ENCODE data around the gene CDK18. TPM values are rescaled to one million over a fixed set of nuclear protein-coding genes. Genes with fewer than 3 reads are reported as not detected.

CDK18 gene
- total and polyA plus RNA-seq, 2 experiments from 2014 or later = not detected

DNA sequence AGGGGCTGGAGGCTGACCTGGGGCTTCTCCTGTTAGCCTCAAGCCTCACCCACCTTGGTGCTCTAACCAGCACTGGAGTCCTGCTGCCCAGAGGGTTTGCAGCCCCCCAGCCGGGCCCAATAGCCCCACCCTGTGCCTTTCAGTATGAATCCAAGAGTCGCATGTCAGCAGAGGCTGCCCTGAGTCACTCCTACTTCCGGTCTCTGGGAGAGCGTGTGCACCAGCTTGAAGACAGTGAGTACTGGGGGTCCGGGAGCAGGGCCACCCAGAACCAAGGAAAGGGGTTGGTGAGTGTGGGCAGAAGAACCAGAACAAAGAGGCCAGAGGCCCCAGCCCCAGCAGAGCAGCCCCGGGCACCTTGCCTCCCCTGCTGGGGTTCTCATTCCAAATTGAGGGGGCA lies 25.6 kb downstream of the CDK18 start:
- TF ChIP-seq EZH2 (IDR thresholded peaks at IDR 0.05; ENCODE audit: insufficient read depth, poor library complexity, severe bottlenecking) (no peak), EZH2phosphoT487 (IDR thresholded peaks at IDR 0.05; ENCODE audit: insufficient read depth, low read depth) (no peak)
- Histone ChIP-seq H3K27me3 (replicated peaks; ENCODE audit: insufficient read depth) (peaks cover 3% of the 10 kb centered on the region; the same call in 1 of the 2 replicates), H3F3A (ENCODE audit: insufficient read depth) (no peaks in the 10 kb centered on the region), H3K4me3 (no peak overlapping the region), H3K36me3 (ENCODE audit: low read depth) (no peaks in the 10 kb centered on the region), H3K9me2 (ENCODE audit: insufficient read depth) (no peaks in the 10 kb centered on the region), H3K9ac (no peak overlapping the region), H3K9me3 (ENCODE audit: low read depth) (no peaks in the 10 kb centered on the region), H3K27ac (no peak overlapping the region), H3K4me1 (ENCODE audit: insufficient read depth) (no peaks in the 10 kb centered on the region), H4K20me1 (ENCODE audit: insufficient read depth) (no peaks in the 10 kb centered on the region), H3K79me2 (ENCODE audit: insufficient read depth) (no peaks in the 10 kb centered on the region), H3K4me2 (ENCODE audit: unreplicated experiment) (no peak overlapping the region), H2AFZ (no peak overlapping the region)
- DNase-seq = no peak
- WGBS, 2 experiments (ENCODE audit: low coverage in 1 of 2, low lambda C conversion rate in 2 of 2, missing lambda C conversion rate in 2 of 2) = 61 to 67% methylated on average over 6 of the region's 6 CpGs
- in situ Hi-C loops (cut with MboI) = no loop called here

DNA sequence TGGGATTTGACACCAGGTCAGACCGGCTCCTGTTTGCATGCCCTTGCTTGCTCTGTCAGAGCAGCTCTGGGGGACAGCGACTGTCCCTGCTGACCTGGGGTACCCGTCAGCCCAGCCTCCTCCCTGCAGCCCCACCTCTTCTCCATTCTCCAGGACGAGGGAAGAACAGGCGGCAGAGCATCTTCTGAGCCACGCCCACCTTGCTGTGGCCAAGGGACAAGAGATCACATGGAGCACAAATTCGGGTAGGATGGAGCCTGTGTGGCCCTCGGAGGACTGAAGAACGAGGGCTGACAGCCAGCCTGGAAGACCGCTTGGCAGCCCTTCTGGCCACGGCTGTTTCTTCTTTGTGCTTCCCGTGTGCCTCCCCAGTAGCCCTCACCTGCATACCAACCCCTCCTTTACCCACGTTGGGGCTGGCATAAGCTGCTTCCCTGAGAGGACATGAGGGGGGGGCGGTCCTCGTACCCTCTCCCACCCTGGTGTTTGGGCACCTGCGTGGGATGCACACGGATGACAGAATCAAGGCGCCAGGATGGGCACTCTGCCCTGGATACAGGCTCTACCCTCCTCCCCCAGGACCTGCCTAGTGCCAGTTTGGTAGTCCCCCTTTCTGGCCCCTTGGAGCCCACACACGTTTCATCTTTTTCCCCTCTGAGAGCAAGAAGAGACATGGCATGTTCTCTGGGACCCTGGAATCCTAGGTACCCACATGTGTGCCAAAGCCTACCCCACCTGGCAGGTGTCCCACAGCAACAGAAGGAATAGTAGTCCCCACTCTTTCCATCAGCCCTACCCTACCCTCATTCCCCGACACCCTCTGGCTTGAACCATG lies 26.9 kb downstream of the CDK18 start:
- H3K36me3 ChIP-seq (ENCODE audit: low read depth) = no peaks in the 10 kb centered on the region
- H3K4me3 ChIP-seq = no peak overlapping the region
- no peak overlapping the region for H3K27ac ChIP-seq
- H3K9me2 ChIP-seq (ENCODE audit: insufficient read depth) = no peaks in the 10 kb centered on the region
- H3F3A ChIP-seq (ENCODE audit: insufficient read depth) = no peaks in the 10 kb centered on the region
- H3K9ac ChIP-seq = no peak overlapping the region
- no peak for DNase-seq
- no peaks in the 10 kb centered on the region for H4K20me1 ChIP-seq (ENCODE audit: insufficient read depth)
- TF ChIP-seq EZH2phosphoT487 (IDR thresholded peaks at IDR 0.05; ENCODE audit: insufficient read depth, low read depth) = no peak
- no peak for TF ChIP-seq EZH2 (IDR thresholded peaks at IDR 0.05; ENCODE audit: insufficient read depth, poor library complexity, severe bottlenecking)
- H3K9me3 ChIP-seq (ENCODE audit: low read depth) = no peaks in the 10 kb centered on the region
- no peak overlapping the region for H3K4me2 ChIP-seq (ENCODE audit: unreplicated experiment)
- no peak overlapping the region for H2AFZ ChIP-seq
- in situ Hi-C loops (cut with MboI) = no loop called here
- no peaks in the 10 kb centered on the region for H3K79me2 ChIP-seq (ENCODE audit: insufficient read depth)
- H3K27me3 ChIP-seq (replicated peaks; ENCODE audit: insufficient read depth) = peaks cover 3% of the 10 kb centered on the region; the same call in 1 of the 2 replicates
- H3K4me1 ChIP-seq (ENCODE audit: insufficient read depth) = no peaks in the 10 kb centered on the region
- 60 to 61% methylated on average over 19 to 20 of the region's 20 CpGs for WGBS, 2 experiments (ENCODE audit: low coverage in 1 of 2, low lambda C conversion rate in 2 of 2, missing lambda C conversion rate in 2 of 2)

DNA sequence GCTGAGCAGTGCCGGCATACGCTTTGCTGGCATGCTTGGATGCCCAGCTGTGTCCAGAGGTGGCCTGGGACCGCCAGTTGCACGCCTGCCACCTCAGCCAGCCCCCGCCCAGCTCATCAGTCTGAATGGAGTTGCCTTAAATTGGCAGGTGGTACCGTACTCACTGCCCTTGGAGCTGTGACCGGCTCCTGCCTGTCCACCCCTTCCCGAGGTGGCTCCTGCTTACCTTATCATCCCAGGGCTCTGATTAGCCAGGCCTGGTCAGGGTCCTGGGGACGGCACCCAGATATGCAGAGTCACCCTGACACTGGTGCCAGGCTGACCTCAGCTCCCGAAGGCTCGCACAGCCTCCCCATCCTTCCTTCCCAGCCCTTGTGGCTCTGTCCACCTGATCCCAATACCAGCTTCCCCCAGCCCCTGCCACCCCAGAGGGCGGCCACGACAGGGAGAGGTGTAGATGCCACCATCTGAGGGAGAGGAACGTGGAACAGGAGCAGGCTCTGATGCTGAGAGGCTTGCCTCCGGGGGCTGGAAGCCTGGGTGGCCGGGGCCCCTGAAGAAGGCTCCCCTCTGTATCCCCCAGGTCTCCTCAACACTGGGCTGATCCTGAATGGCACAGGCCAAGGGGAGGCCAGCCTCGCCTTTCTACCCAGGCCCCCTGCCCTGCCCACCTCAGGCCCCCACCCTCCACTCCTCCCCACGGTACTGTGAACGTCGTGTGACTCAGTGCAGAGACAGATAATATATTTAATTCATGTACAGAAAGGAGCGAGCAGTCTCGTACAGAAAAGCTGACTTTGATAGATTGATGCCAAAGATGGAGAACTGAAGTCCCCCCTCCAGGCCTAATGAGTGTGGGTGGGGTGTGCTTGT lies 27.8 kb downstream of the CDK18 start:
- Histone ChIP-seq H3K36me3 (ENCODE audit: low read depth) (no peaks in the 10 kb centered on the region), H3K4me3 (no peak overlapping the region), H3K9me3 (ENCODE audit: low read depth) (no peaks in the 10 kb centered on the region), H3F3A (ENCODE audit: insufficient read depth) (peaks cover 2% of the 10 kb centered on the region; the same call in 1 of the 2 replicates), H3K9ac (no peak overlapping the region), H3K27me3 (replicated peaks; ENCODE audit: insufficient read depth) (peaks cover 3% of the 10 kb centered on the region; the same call in 1 of the 2 replicates), H2AFZ (no peak overlapping the region), H4K20me1 (ENCODE audit: insufficient read depth) (no peaks in the 10 kb centered on the region), H3K27ac (no peak overlapping the region), H3K4me1 (ENCODE audit: insufficient read depth) (peaks cover 2% of the 10 kb centered on the region), H3K4me2 (ENCODE audit: unreplicated experiment) (no peak overlapping the region), H3K9me2 (ENCODE audit: insufficient read depth) (no peaks in the 10 kb centered on the region), H3K79me2 (ENCODE audit: insufficient read depth) (no peaks in the 10 kb centered on the region)
- DNase-seq = no peak
- in situ Hi-C loops (cut with MboI) = no loop called here
- no peak for TF ChIP-seq EZH2phosphoT487 (IDR thresholded peaks at IDR 0.05; ENCODE audit: insufficient read depth, low read depth)
- no peak for TF ChIP-seq EZH2 (IDR thresholded peaks at IDR 0.05; ENCODE audit: insufficient read depth, poor library complexity, severe bottlenecking)
- WGBS, 2 experiments (ENCODE audit: low coverage in 1 of 2, low lambda C conversion rate in 2 of 2, missing lambda C conversion rate in 2 of 2) = 67 to 77% methylated on average over 21 to 22 of the region's 22 CpGs

DNA sequence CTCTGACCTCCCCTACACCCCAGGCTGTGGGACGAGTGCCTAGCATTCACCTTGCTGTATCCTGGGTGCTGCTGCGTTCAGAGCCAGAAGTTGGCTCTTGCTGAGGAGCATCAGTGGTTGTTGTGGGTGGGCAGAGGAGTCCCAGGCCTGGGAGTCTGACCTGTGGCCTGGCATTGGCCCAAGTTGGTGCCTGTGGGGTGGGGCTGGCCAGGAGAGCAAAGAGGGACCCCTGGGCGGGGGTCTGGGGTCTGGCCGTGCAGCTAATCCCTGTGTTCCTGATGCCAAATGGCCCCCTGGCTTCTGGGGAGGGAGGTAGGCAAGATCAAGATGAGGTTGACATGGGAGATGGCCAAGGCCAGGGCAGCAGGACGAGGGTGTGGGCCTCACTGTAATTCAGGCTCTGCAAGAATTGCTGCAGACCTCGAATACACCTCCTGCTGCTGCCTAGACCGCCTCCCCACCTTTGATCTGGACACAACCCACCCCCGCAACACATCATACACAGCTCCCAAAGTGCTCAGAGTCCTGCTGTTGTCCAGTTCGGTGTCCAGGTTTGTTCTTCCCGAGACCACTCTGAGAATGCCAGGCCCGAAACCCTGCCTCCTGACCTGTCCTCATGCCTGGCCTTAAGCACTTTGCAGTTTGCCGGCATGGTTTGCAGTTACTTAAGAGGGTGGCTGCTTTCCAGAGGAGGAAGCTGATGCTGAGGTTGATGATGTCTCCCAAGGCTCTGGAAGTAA lies 28.7 kb downstream of the CDK18 start:
- no peaks in the 10 kb centered on the region for H3K9me2 ChIP-seq (ENCODE audit: insufficient read depth)
- no peaks in the 10 kb centered on the region for H3K79me2 ChIP-seq (ENCODE audit: insufficient read depth)
- H3K9ac ChIP-seq = no peak overlapping the region
- no peak for DNase-seq
- no peak overlapping the region for H3K4me3 ChIP-seq
- peaks cover 8% of the 10 kb centered on the region for H3K4me1 ChIP-seq (ENCODE audit: insufficient read depth)
- peaks cover 3% of the 10 kb centered on the region; the same call in 1 of the 2 replicates for H3K27me3 ChIP-seq (replicated peaks; ENCODE audit: insufficient read depth)
- no peak overlapping the region for H2AFZ ChIP-seq
- 68 to 69% methylated on average over 12 of the region's 12 CpGs for WGBS, 2 experiments (ENCODE audit: low coverage in 1 of 2, low lambda C conversion rate in 2 of 2, missing lambda C conversion rate in 2 of 2)
- no peaks in the 10 kb centered on the region for H4K20me1 ChIP-seq (ENCODE audit: insufficient read depth)
- H3K36me3 ChIP-seq (ENCODE audit: low read depth) = no peaks in the 10 kb centered on the region
- peaks cover 8% of the 10 kb centered on the region; the same call in 1 of the 2 replicates for H3F3A ChIP-seq (ENCODE audit: insufficient read depth)
- in situ Hi-C loops (cut with MboI) = no loop called here
- no peaks in the 10 kb centered on the region for H3K9me3 ChIP-seq (ENCODE audit: low read depth)
- TF ChIP-seq EZH2 (IDR thresholded peaks at IDR 0.05; ENCODE audit: insufficient read depth, poor library complexity, severe bottlenecking) (no peak), EZH2phosphoT487 (IDR thresholded peaks at IDR 0.05; ENCODE audit: insufficient read depth, low read depth) (no peak)
- H3K27ac ChIP-seq = no peak overlapping the region
- H3K4me2 ChIP-seq (ENCODE audit: unreplicated experiment) = no peak overlapping the region

Data from GM23248 (cell line).